NT2/D1 (cell line): ENCODE measurements around the gene PCAT6.

Source experiments
- YY1 ChIP-seq: IDR thresholded peaks from 2 replicates; pipeline ENCODE4 v1.6.1; 2011; ENCODE audit not compliant: insufficient read length, insufficient read depth
- ZNF274 ChIP-seq: IDR thresholded peaks from 2 replicates; pipeline ENCODE4 v1.6.1; 2011; ENCODE audit warnings: mild to moderate bottlenecking, low read depth, low read length

- no peak for TF ChIP-seq YY1
- TF ChIP-seq ZNF274: no peak
Observed at GRCh38 chr1:202812176-202813026, 1.6 kb downstream of the PCAT6 start.
